GM23248 (cell line): ENCODE measurements around the gene GTF3A. TPM values are rescaled to one million over a fixed set of nuclear protein-coding genes. Genes with fewer than 3 reads are reported as not detected.
A peak's percentile ranks its signal among the peaks of the same experiment; 100 is the strongest.

Experiments
- DNase-seq: peaks from one replicate; pipeline ENCODE4 v3.0.0-alpha.2; 2015
- H2AFZ ChIP-seq: fragments of 200-600 bp; sonication (generic); 2 replicates; pipeline ENCODE4 v1.6.1; 2016; ENCODE audit warnings: antibody characterized with exemption
- H3F3A ChIP-seq: fragments of 200-600 bp; sonication (generic); 2 replicates; pipeline ENCODE4 v1.6.1; 2016; ENCODE audit warnings: mild to moderate bottlenecking, antibody characterized with exemption, mixed run types; ENCODE audit not compliant: insufficient read depth
- H3K27ac ChIP-seq: fragments of 200-600 bp; sonication (generic); 2 replicates; pipeline ENCODE4 v1.5.1; 2016; ENCODE audit warnings: mild to moderate bottlenecking
- H3K27me3 ChIP-seq: fragments of 200-600 bp; sonication (generic); replicated peaks from 2 replicates; pipeline ENCODE4 v1.6.1; 2016; ENCODE audit warnings: mild to moderate bottlenecking; ENCODE audit not compliant: insufficient read depth
- H3K36me3 ChIP-seq: fragments of 200-600 bp; sonication (generic); 2 replicates; pipeline ENCODE4 v1.6.1; 2016; ENCODE audit warnings: low read depth, mild to moderate bottlenecking
- H3K4me1 ChIP-seq: fragments of 200-600 bp; sonication (generic); 2 replicates; pipeline ENCODE4 v1.6.1; 2016; ENCODE audit warnings: mild to moderate bottlenecking; ENCODE audit not compliant: insufficient read depth
- H3K4me2 ChIP-seq: fragments of 200-600 bp; sonication (generic); one replicate; pipeline ENCODE4 v1.6.1; 2016; ENCODE audit warnings: mild to moderate bottlenecking; ENCODE audit not compliant: unreplicated experiment
- H3K4me3 ChIP-seq: fragments of 200-600 bp; sonication (generic); 2 replicates; pipeline ENCODE4 v1.5.1; 2016; ENCODE audit warnings: mild to moderate bottlenecking
- H3K79me2 ChIP-seq: fragments of 200-600 bp; sonication (generic); 2 replicates; pipeline ENCODE4 v1.6.1; 2016; ENCODE audit warnings: mild to moderate bottlenecking; ENCODE audit not compliant: insufficient read depth
- H3K9ac ChIP-seq: fragments of 200-600 bp; sonication (generic); 2 replicates; pipeline ENCODE4 v1.6.1; 2016; ENCODE audit warnings: mild to moderate bottlenecking
- H3K9me2 ChIP-seq: fragments of 200-600 bp; sonication (generic); 2 replicates; pipeline ENCODE4 v1.6.1; 2016; ENCODE audit warnings: mixed run types, mild to moderate bottlenecking, moderate library complexity; ENCODE audit not compliant: insufficient read depth
- H3K9me3 ChIP-seq: fragments of 200-600 bp; sonication (generic); one replicate; pipeline ENCODE4 v1.6.1; 2017; ENCODE audit warnings: low read depth
- H4K20me1 ChIP-seq: fragments of 200-600 bp; sonication (generic); 2 replicates; pipeline ENCODE4 v1.6.0; 2016; ENCODE audit not compliant: insufficient read depth
- EZH2 ChIP-seq: fragments of 200-600 bp; sonication (generic); IDR thresholded peaks from 2 replicates; pipeline ENCODE4 v1.6.1; 2018; ENCODE audit warnings: antibody characterized with exemption, mild to moderate bottlenecking; ENCODE audit not compliant: insufficient read depth, poor library complexity, severe bottlenecking
- EZH2phosphoT487 ChIP-seq: fragments of 200-600 bp; sonication (generic); IDR thresholded peaks from 2 replicates; pipeline ENCODE4 v1.6.1; 2018; ENCODE audit warnings: antibody characterized with exemption, moderate library complexity, mild to moderate bottlenecking, low read depth; ENCODE audit not compliant: insufficient read depth
- WGBS, 2 experiments: methylation state at CpG; one replicate each; pipeline ENCODE4 v1.1.6; 2015 to 2017; ENCODE audit warnings: low lambda C conversion rate in 2 of 2, low coverage in 1 of 2; ENCODE audit errors: missing lambda C conversion rate in 2 of 2; 5-methylcytosine and 5-hydroxymethylcytosine counted together
- in situ Hi-C: fragments of 300-500 bp; cut with MboI; formaldehyde crosslinking; loops from 2 replicates; pipeline ENCODE4 v1.15.0; 2020
- polyA plus RNA-seq: library from polyadenylated mRNA; unstranded; fragments of >200 nt; fragmentation: Nextera tagmentation; extraction: Ambion mirVana; gene quantifications from 2 replicates; pipeline ENCODE4 v1.2.1, GENCODE V29; 2016
- total RNA-seq: library from RNA; depleted of rRNA; stranded (reverse); fragments of >200 nt; shearing (Covaris generic); gene quantifications from 2 replicates; pipeline ENCODE4 v1.2.3, GENCODE V29; 2014; rRNA removed

Gene GTF3A
- total RNA-seq (59.9 and 86.2 TPM in 2 replicates), polyA plus RNA-seq (163 TPM in 2 replicates)

- Histone ChIP-seq H3K9me2 (no peaks in the 10 kb centered on the region), H3K9me3 (no peaks in the 10 kb centered on the region), H3K4me2 (peak within 1 kb of the TSS; percentile 92), H3K79me2 (peaks cover 38% of the 10 kb centered on the region), H3K27me3 (no peaks in the 10 kb centered on the region), H3K9ac (peak within 1 kb of the TSS; percentile 87), H4K20me1 (no peaks in the 10 kb centered on the region), H3K4me3 (peak within 1 kb of the TSS; percentile 84), H3K4me1 (peaks cover 30% of the 10 kb centered on the region), H2AFZ (peak within 1 kb of the TSS; percentile 93), H3K27ac (peak within 1 kb of the TSS; percentile 79), H3F3A (peaks cover 12% of the 10 kb centered on the region; the same call in 1 of the 2 replicates), H3K36me3 (0 out of 2 replicates have a peak, but pooled peaks cover 6% of the 10 kb centered on the region)
- DNase-seq = peak; percentile 95
- in situ Hi-C loops = no loop called here
- no peak for TF ChIP-seq EZH2
- TF ChIP-seq EZH2phosphoT487 = no peak
- WGBS, 2 experiments = 0 to 2% methylated on average over 49 to 82 of the region's 85 CpGs
These were observed at the start of gene GTF3A for GRCh38 chr13:27424246-27425157. GTF3A (plus strand) TSS chr13:27424619.

- H3K9ac ChIP-seq = no peak overlapping the region
- no peaks in the 10 kb centered on the region for H3K9me3 ChIP-seq
- H3K9me2 ChIP-seq = no peaks in the 10 kb centered on the region
- H3K4me2 ChIP-seq = peak overlapping the region; percentile 38
- H3K27me3 ChIP-seq = peaks cover 17% of the 10 kb centered on the region
- TF ChIP-seq EZH2 (no peak), EZH2phosphoT487 (no peak)
- peak overlapping the region; percentile 2; the same call in 1 of the 2 replicates for H2AFZ ChIP-seq
- in situ Hi-C loops = no loop called here
- peak; percentile 96 for DNase-seq
- 4% methylated on average over 7 of the region's 7 CpGs for WGBS, 2 experiments
- no peaks in the 10 kb centered on the region for H3K36me3 ChIP-seq
- H4K20me1 ChIP-seq = no peaks in the 10 kb centered on the region
- H3K4me1 ChIP-seq = no peaks in the 10 kb centered on the region
- no peaks in the 10 kb centered on the region for H3K79me2 ChIP-seq
- no peak overlapping the region for H3K4me3 ChIP-seq
- no peak overlapping the region for H3K27ac ChIP-seq
- H3F3A ChIP-seq = peaks cover 7% of the 10 kb centered on the region; the same call in 1 of the 2 replicates
These were observed 49.8 kb upstream of the GTF3A start for GRCh38 chr13:27374650-27375049.

GRCh38 chr13:27375686-27376326 is 48.6 kb upstream of the GTF3A start:
- no peak for TF ChIP-seq EZH2phosphoT487
- no peak for TF ChIP-seq EZH2
- in situ Hi-C loops = no loop called here
- H4K20me1 ChIP-seq = no peaks in the 10 kb centered on the region
- H3K9me3 ChIP-seq = no peaks in the 10 kb centered on the region
- no peaks in the 10 kb centered on the region for H3K4me1 ChIP-seq
- no peak overlapping the region for H3K27ac ChIP-seq
- 65 to 67% methylated on average over 15 of the region's 15 CpGs for WGBS, 2 experiments
- H3K36me3 ChIP-seq = no peaks in the 10 kb centered on the region
- no peaks in the 10 kb centered on the region for H3K79me2 ChIP-seq
- no peak overlapping the region for H3K4me3 ChIP-seq
- no peak overlapping the region for H3K9ac ChIP-seq
- H3F3A ChIP-seq = peaks cover 7% of the 10 kb centered on the region; the same call in 1 of the 2 replicates
- H3K4me2 ChIP-seq = no peak overlapping the region
- peak; percentile 91 for DNase-seq
- no peaks in the 10 kb centered on the region for H3K9me2 ChIP-seq
- H2AFZ ChIP-seq = no peak overlapping the region
- H3K27me3 ChIP-seq = peaks cover 17% of the 10 kb centered on the region

GRCh38 chr13:27379126-27379525 is 45.3 kb upstream of the GTF3A start:
- DNase-seq = no peak
- Histone ChIP-seq H2AFZ (no peak overlapping the region), H3K27ac (no peak overlapping the region), H3K36me3 (no peaks in the 10 kb centered on the region), H3K4me1 (no peaks in the 10 kb centered on the region), H4K20me1 (no peaks in the 10 kb centered on the region), H3K9me2 (no peaks in the 10 kb centered on the region), H3K27me3 (peaks cover 6% of the 10 kb centered on the region; the same call in 1 of the 2 replicates), H3K9me3 (no peaks in the 10 kb centered on the region), H3K9ac (no peak overlapping the region), H3K4me2 (no peak overlapping the region), H3K4me3 (no peak overlapping the region), H3K79me2 (no peaks in the 10 kb centered on the region), H3F3A (peaks cover 7% of the 10 kb centered on the region; the same call in 1 of the 2 replicates)
- in situ Hi-C loops = no loop called here
- TF ChIP-seq EZH2phosphoT487 = no peak
- no peak for TF ChIP-seq EZH2
- 50 to 57% methylated on average over 4 of the region's 4 CpGs for WGBS, 2 experiments
